Peyer's patch (tissue), 4 donors: ENCODE measurements around the gene CS.
"Not testable (repeated sequence)": the region's sequence is repeated elsewhere in the genome, so short reads cannot be mapped to it uniquely, and the experiment has no call there.

Experiments used
- POLR2A ChIP-seq, 2 donors: fragments of 450-650 bp; IDR thresholded peaks; one replicate each; pipeline ENCODE4 v1.5.1; 2017; ENCODE audit warnings: antibody characterized with exemption in 2 of 2, mild to moderate bottlenecking in 2 of 2, moderate library complexity in 2 of 2
- TF ChIP-seq, protein P1 (sequence below), 6 experiments: fragments of 450-650 bp in 4 of 6; fragments of 200-600 bp in 2 of 6; sonication (generic) in 1 of 6; IDR thresholded peaks; one replicate each; pipeline ENCODE4 v1.5.1; 2017 to 2019; ENCODE audit warnings: antibody characterized with exemption in 6 of 6, mild to moderate bottlenecking in 3 of 6, moderate library complexity in 1 of 6

DNA sequence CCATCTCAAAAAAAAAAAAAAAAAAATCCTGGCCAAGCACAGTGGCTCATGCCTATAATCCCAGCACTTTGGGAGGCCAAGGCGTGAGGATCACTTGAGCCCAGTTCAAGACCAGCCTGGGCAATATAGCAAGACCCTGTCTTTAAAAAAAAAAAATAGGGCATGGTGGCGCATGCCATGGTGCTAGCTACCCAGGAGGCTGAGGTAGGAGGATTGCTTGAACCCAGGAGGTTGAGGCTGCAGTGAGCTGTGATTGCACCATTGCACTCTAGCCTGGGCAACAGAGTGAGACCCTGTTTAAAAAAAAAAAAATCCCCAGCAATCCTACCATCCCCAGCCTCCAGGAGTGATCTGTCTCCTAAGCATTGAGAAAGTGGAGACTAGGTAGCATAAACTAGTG lies 42.2 kb upstream of the CS start:
- TF ChIP-seq, protein P1, sequence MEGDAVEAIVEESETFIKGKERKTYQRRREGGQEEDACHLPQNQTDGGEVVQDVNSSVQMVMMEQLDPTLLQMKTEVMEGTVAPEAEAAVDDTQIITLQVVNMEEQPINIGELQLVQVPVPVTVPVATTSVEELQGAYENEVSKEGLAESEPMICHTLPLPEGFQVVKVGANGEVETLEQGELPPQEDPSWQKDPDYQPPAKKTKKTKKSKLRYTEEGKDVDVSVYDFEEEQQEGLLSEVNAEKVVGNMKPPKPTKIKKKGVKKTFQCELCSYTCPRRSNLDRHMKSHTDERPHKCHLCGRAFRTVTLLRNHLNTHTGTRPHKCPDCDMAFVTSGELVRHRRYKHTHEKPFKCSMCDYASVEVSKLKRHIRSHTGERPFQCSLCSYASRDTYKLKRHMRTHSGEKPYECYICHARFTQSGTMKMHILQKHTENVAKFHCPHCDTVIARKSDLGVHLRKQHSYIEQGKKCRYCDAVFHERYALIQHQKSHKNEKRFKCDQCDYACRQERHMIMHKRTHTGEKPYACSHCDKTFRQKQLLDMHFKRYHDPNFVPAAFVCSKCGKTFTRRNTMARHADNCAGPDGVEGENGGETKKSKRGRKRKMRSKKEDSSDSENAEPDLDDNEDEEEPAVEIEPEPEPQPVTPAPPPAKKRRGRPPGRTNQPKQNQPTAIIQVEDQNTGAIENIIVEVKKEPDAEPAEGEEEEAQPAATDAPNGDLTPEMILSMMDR (IDR thresholded peaks at IDR 0.05) = not testable (repeated sequence)
- not testable (repeated sequence) for TF ChIP-seq POLR2A (IDR thresholded peaks at IDR 0.05)
